ENCODE data around the gene LAMA2. TPM values are rescaled to one million over a fixed set of nuclear protein-coding genes. Genes with fewer than 3 reads are reported as not detected.

LAMA2 gene
- total and polyA plus RNA-seq, 2 experiments from 2014 or later: 13.4 to 78.1 TPM

GRCh38 chr6:128930321-128930720 lies 47.4 kb downstream of the LAMA2 start:
- Histone ChIP-seq H3K4me3 (no peak overlapping the region), H3K4me1 (ENCODE audit: low read depth) (peaks cover 5% of the 10 kb centered on the region), H3K27me3 (no peaks in the 10 kb centered on the region), H3K36me3 (no peaks in the 10 kb centered on the region), H3K9me3 (ENCODE audit: low read depth) (no peaks in the 10 kb centered on the region), H3K27ac (no peak overlapping the region)
- DNase-seq (ENCODE audit: low read depth in 1 of 2, low spot score in 1 of 2): no peak
- no peak for TF ChIP-seq CTCF (IDR thresholded peaks at IDR 0.05; ENCODE audit: low read depth, low read length)

GRCh38 chr6:128932061-128932460 lies 49.1 kb downstream of the LAMA2 start:
- Histone ChIP-seq H3K9me3 (ENCODE audit: low read depth) (no peaks in the 10 kb centered on the region), H3K4me1 (ENCODE audit: low read depth) (peaks cover 5% of the 10 kb centered on the region), H3K36me3 (no peaks in the 10 kb centered on the region), H3K27me3 (no peaks in the 10 kb centered on the region), H3K4me3 (no peak overlapping the region), H3K27ac (peak overlapping the region; percentile 46)
- DNase-seq (ENCODE audit: low read depth in 1 of 2, low spot score in 1 of 2): no peak
- no peak for TF ChIP-seq CTCF (IDR thresholded peaks at IDR 0.05; ENCODE audit: low read depth, low read length)

- no peaks in the 10 kb centered on the region for H3K36me3 ChIP-seq
- H3K27me3 ChIP-seq: no peaks in the 10 kb centered on the region
- TF ChIP-seq CTCF (IDR thresholded peaks at IDR 0.05; ENCODE audit: low read depth, low read length): no peak
- H3K4me3 ChIP-seq: no peak overlapping the region
- no peak for DNase-seq (ENCODE audit: low read depth in 1 of 2, low spot score in 1 of 2)
- H3K4me1 ChIP-seq (ENCODE audit: low read depth): no peaks in the 10 kb centered on the region
- H3K27ac ChIP-seq: no peak overlapping the region
- H3K9me3 ChIP-seq (ENCODE audit: low read depth): no peaks in the 10 kb centered on the region
Observed at GRCh38 chr6:128950864-128951263, 67.9 kb downstream of the LAMA2 start.

- Histone ChIP-seq H3K4me1 (ENCODE audit: low read depth) (no peaks in the 10 kb centered on the region), H3K4me3 (no peak overlapping the region), H3K27me3 (no peaks in the 10 kb centered on the region), H3K9me3 (ENCODE audit: low read depth) (no peaks in the 10 kb centered on the region), H3K36me3 (no peaks in the 10 kb centered on the region), H3K27ac (no peak overlapping the region)
- DNase-seq (ENCODE audit: low read depth in 1 of 2, low spot score in 1 of 2): no peak
- no peak for TF ChIP-seq CTCF (IDR thresholded peaks at IDR 0.05; ENCODE audit: low read depth, low read length)
Observed at GRCh38 chr6:128952902-128953301, 70.0 kb downstream of the LAMA2 start.

- no peaks in the 10 kb centered on the region for H3K36me3 ChIP-seq
- no peaks in the 10 kb centered on the region for H3K4me1 ChIP-seq (ENCODE audit: low read depth)
- no peaks in the 10 kb centered on the region for H3K27me3 ChIP-seq
- no peak for TF ChIP-seq CTCF (IDR thresholded peaks at IDR 0.05; ENCODE audit: low read depth, low read length)
- H3K27ac ChIP-seq: no peak overlapping the region
- no peak overlapping the region for H3K4me3 ChIP-seq
- no peak for DNase-seq (ENCODE audit: low read depth in 1 of 2, low spot score in 1 of 2)
- no peaks in the 10 kb centered on the region for H3K9me3 ChIP-seq (ENCODE audit: low read depth)
Observed at GRCh38 chr6:128954308-128955043, 71.5 kb downstream of the LAMA2 start.

Measured in cardiac muscle cell (in vitro differentiated cells and primary cell).